ENCODE measurements around the gene TSPAN9.

DNA sequence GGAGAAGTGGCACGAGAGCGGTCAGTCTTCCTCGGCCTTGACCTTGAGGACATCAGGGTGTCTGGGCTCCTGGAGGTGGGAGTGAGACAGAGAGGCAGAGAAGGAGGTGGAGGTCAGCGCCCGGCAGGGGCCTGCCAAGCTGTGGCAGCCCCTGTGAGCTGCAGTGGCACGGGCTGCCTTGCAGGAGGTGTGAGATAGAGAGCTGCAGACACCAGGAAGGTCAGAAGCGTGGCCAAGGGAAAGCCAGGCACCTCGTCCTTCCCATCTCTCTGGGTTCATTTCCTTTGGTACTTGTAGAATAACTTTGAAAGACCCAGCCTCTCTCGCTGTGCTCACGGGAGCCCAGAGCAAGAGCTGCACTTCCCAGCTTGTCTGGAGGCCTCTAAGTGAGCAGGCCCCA lies 98.1 kb downstream of the TSPAN9 start:
- TF ChIP-seq RAD21 (IDR thresholded peaks at IDR 0.05) = no peak
- no peak for TF ChIP-seq TAF1 (conservative IDR thresholded peaks at IDR 0.05)
- TF ChIP-seq, protein P1, sequence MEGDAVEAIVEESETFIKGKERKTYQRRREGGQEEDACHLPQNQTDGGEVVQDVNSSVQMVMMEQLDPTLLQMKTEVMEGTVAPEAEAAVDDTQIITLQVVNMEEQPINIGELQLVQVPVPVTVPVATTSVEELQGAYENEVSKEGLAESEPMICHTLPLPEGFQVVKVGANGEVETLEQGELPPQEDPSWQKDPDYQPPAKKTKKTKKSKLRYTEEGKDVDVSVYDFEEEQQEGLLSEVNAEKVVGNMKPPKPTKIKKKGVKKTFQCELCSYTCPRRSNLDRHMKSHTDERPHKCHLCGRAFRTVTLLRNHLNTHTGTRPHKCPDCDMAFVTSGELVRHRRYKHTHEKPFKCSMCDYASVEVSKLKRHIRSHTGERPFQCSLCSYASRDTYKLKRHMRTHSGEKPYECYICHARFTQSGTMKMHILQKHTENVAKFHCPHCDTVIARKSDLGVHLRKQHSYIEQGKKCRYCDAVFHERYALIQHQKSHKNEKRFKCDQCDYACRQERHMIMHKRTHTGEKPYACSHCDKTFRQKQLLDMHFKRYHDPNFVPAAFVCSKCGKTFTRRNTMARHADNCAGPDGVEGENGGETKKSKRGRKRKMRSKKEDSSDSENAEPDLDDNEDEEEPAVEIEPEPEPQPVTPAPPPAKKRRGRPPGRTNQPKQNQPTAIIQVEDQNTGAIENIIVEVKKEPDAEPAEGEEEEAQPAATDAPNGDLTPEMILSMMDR (IDR thresholded peaks at IDR 0.05; ENCODE audit: low read depth, low read length, missing input control) = no peak
- no peak for TF ChIP-seq SP1 (IDR thresholded peaks at IDR 0.05)
- no peak for TF ChIP-seq GABPA (IDR thresholded peaks at IDR 0.05 in 1 of 2, conservative IDR thresholded peaks at IDR 0.05 in 1 of 2)
- no peak for TF ChIP-seq MAX (IDR thresholded peaks at IDR 0.05)
- no peak for TF ChIP-seq JUND (IDR thresholded peaks at IDR 0.05)
- TF ChIP-seq REST (IDR thresholded peaks at IDR 0.05) = no peak
- TF ChIP-seq RXRA (IDR thresholded peaks at IDR 0.05) = no peak
- no peak for TF ChIP-seq YY1 (IDR thresholded peaks at IDR 0.05)
- TF ChIP-seq FOXA1 (IDR thresholded peaks at IDR 0.05) = no peak

All from liver (tissue), 3 donors.